ENCODE measurements around the gene APBB1IP. TPM values are rescaled to one million over a fixed set of nuclear protein-coding genes. Genes with fewer than 3 reads are reported as not detected.

APBB1IP gene
- total and polyA plus RNA-seq, 12 donors, result 0.81 to 11.9 (median 1.7) TPM

DNA sequence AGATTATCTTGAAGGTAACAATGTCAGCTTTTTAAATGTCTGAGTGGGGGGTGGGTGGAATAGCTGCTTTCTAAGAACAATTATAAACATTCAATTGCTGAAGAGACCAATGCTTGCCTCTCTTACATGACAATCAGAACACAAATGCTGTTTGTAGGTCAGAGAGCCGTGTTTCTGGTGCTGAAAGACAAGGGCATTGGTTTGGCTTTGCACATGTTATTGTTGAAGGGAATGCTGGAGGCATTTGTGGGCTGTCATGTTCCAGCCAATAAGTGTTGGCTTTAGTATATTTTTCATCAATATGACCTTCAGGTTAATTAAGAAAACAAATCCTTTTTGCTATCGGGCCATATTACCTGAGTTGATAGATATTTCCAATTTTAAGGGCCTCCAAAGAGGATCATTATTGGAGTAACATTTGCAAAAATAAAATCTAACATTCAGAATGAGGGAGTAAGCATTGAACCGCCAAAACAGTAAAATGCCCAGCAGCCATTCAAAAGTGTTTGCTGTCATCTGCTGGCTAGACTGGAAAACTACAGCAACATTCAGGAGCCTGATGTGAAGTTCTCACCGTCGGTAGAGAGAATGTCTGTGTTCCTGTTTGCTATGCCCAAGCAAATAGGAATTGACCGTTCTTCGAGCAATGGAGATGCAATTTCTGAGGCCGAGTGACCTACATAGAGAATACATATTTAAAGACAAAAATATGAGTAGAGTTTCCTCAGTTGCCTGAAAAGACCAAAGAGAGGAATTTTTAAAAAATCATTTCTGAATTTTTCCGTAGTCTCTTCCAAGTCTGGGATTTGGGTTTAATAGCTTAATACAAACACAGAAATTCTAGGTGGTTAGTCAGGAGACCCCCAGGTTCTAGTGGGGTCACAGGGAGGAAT, 118.9 kb downstream of the APBB1IP start:
- no peaks in the 10 kb centered on the region for H3K9me3 ChIP-seq
- no peak for DNase-seq
- 20 to 23% methylated on average over 9 of the region's 9 CpGs for WGBS, 2 donors
- H3K27me3 ChIP-seq, result peaks cover 0 to 43% (median 5%) of the 10 kb centered on the region in 7 donors
- TF ChIP-seq, protein P1, sequence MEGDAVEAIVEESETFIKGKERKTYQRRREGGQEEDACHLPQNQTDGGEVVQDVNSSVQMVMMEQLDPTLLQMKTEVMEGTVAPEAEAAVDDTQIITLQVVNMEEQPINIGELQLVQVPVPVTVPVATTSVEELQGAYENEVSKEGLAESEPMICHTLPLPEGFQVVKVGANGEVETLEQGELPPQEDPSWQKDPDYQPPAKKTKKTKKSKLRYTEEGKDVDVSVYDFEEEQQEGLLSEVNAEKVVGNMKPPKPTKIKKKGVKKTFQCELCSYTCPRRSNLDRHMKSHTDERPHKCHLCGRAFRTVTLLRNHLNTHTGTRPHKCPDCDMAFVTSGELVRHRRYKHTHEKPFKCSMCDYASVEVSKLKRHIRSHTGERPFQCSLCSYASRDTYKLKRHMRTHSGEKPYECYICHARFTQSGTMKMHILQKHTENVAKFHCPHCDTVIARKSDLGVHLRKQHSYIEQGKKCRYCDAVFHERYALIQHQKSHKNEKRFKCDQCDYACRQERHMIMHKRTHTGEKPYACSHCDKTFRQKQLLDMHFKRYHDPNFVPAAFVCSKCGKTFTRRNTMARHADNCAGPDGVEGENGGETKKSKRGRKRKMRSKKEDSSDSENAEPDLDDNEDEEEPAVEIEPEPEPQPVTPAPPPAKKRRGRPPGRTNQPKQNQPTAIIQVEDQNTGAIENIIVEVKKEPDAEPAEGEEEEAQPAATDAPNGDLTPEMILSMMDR (IDR thresholded peaks at IDR 0.05), result peak; percentile 52 to 87 (median 78)
- peak overlapping the region in 1 of 10 donors; percentile 74 for H3K27ac ChIP-seq
- ATAC-seq, result peak in 6 of 8 donors; percentile 50 to 75 (median 71)
- intact Hi-C loops (cut with DNase I), result loop anchor here (1.0 to 10.0 kb wide), 8 partner anchors 219 to 832 kb away; no protein-coding TSS in a partner anchor
- H3K4me3 ChIP-seq, result no peak overlapping the region
- peaks cover 0 to 52% (median 0%) of the 10 kb centered on the region in 9 donors for H3K36me3 ChIP-seq
- H3K4me1 ChIP-seq, result peaks cover 0 to 28% (median 0%) of the 10 kb centered on the region in 9 donors

DNA sequence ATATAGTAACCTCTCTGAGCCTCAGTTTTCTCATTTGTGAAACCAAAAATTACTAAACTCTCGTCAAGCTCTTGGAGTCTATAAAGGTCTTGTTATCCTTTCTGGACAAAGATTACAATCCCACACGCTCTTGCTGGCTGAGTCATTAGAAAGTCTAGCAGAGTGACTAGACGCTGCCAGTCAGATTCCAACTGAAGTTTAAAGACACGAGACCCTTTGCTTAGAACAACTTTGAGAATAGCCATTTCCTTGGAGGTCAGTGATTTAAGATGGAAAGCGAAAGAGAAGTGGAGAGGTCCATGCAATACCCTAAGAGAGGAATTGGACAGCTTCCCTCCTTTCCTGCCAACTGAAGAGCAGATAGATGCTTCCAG, 119.5 kb downstream of the APBB1IP start:
- 46 to 47% methylated on average over 5 of the region's 5 CpGs for WGBS, 2 donors
- peak overlapping the region in 1 of 10 donors; percentile 15 for H3K27ac ChIP-seq
- DNase-seq, result no peak
- peaks cover 0 to 49% (median 5%) of the 10 kb centered on the region in 7 donors for H3K27me3 ChIP-seq
- peaks cover 0 to 28% (median 0%) of the 10 kb centered on the region in 9 donors for H3K4me1 ChIP-seq
- peak in 1 of 8 donors; percentile 13 for ATAC-seq
- peaks cover 0 to 52% (median 0%) of the 10 kb centered on the region in 9 donors for H3K36me3 ChIP-seq
- intact Hi-C loops (cut with DNase I), result loop anchor here (1.0 to 10.0 kb wide), 8 partner anchors 219 to 833 kb away; no protein-coding TSS in a partner anchor
- TF ChIP-seq, protein P1 (IDR thresholded peaks at IDR 0.05), result no peak
- no peaks in the 10 kb centered on the region for H3K9me3 ChIP-seq
- no peak overlapping the region for H3K4me3 ChIP-seq

DNA sequence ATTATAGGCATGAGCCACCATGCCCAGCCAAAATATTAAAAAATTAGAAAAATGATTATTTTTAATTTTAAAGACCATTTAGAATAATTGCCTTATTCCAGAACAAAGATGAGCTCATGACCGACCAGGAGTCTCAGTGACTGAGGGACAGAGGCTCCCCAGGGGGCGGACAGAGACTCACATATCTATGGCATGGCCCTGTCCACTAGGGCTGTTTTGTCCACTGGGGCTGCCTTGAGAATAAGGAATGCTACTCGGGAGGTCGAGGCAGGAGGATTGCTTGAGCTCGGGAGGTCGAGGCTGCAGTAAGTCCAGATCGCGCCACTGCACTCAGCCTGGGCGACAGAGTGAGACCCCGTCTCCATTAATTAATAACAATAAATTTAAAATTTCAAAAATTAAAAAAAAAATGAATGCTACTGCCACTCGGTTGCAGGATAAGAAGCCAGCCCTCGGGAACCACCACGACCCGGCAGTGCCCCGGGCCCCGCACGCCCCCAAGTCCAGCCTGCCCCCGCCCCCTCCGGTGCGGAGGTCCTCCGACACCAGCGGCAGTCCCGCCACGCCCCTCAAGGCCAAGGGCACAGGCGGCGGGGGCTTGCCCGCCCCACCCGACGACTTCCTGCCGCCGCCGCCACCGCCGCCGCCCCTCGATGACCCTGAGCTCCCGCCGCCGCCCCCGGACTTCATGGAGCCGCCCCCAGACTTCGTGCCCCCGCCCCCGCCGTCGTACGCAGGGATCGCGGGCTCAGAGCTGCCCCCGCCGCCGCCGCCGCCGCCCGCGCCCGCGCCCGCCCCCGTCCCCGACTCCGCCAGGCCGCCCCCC, 128.6 kb downstream of the APBB1IP start:
- Histone ChIP-seq H3K4me3 (peak overlapping the region in 9 of 10 donors; percentile 22 to 50 (median 40)), H3K27me3 (peaks cover 0 to 62% (median 46%) of the 10 kb centered on the region in 7 donors), H3K9me3 (peaks cover 0 to 12% (median 0%) of the 10 kb centered on the region in 11 donors), H3K4me1 (peaks cover 0 to 6% (median 0%) of the 10 kb centered on the region in 9 donors), H3K27ac (no peak overlapping the region), H3K36me3 (peaks cover 0 to 81% (median 0%) of the 10 kb centered on the region in 9 donors)
- ATAC-seq (peak in 1 of 8 donors; percentile 50), DNase-seq (peak in 1 of 2 donors; percentile 17)
- TF ChIP-seq, protein P1 (IDR thresholded peaks at IDR 0.05), result no peak
- intact Hi-C loops (cut with DNase I), result no loop called here
- WGBS, 2 donors, result 12 to 20% methylated on average over 42 to 64 of the region's 64 CpGs

DNA sequence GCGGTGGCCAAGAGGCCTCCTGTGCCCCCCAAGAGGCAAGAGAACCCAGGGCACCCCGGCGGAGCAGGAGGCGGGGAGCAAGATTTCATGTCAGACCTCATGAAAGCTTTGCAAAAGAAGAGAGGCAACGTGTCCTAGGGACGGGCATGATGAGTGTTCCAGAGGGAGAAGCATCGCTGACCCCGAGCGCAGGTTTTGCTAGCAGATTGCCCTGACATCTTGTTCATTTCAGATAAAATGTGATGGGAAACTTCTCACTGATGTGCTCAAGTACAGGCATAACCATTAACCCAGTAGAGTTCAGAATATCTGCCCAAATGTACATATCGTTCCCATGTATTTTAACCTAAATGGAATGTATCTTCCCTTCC, 129.2 kb downstream of the APBB1IP start:
- Histone ChIP-seq H3K9me3 (peaks cover 0 to 17% (median 0%) of the 10 kb centered on the region in 11 donors), H3K27ac (no peak overlapping the region), H3K4me1 (peaks cover 0 to 6% (median 0%) of the 10 kb centered on the region in 9 donors), H3K36me3 (peaks cover 0 to 75% (median 0%) of the 10 kb centered on the region in 9 donors), H3K27me3 (peaks cover 0 to 56% (median 43%) of the 10 kb centered on the region in 7 donors), H3K4me3 (peak overlapping the region in 8 of 10 donors; percentile 22 to 50 (median 40))
- intact Hi-C loops (cut with DNase I), result no loop called here
- ATAC-seq (no peak), DNase-seq (no peak)
- TF ChIP-seq, protein P1 (IDR thresholded peaks at IDR 0.05), result no peak
- WGBS, 2 donors, result 9 to 14% methylated on average over 10 of the region's 10 CpGs
